K562 (cell line): Measurements from ENCODE around the gene AGAP1. TPM values are rescaled to one million over a fixed set of nuclear protein-coding genes. Genes with fewer than 3 reads are reported as not detected.

Experiments used
- ZNF778 ChIP-seq: fragments of 450-650 bp; formaldehyde crosslinking; IDR thresholded peaks from 2 replicates; pipeline ENCODE4 v1.4.0; 2020; ENCODE audit warnings: mild to moderate bottlenecking, moderate library complexity
- polyA plus RNA-seq, 8 experiments: library from polyadenylated mRNA; depleted of rRNA in 4 of 8; stranded (reverse) in 5 of 8; unstranded in 3 of 8; fragments of >200 nt; fragmentation: Nextera tagmentation in 2 of 8; fragmentation: Illumina TruSeq in 1 of 8; extraction: Ambion mirVana in 2 of 8; extraction: Trizol in 1 of 8; gene quantifications; 2 replicates each; pipeline versions ENCODE4 v1.2.1 to v1.2.3, GENCODE V29; 2011 to 2014; ENCODE audit warnings: inconsistent platforms in 1 of 8, missing spikeins in 1 of 8
- total RNA-seq, 7 experiments: library from RNA; depleted of rRNA in 6 of 7; stranded (reverse); fragments of >200 nt in 6 of 7; fragmentation: Illumina TruSeq in 2 of 7; extraction: Trizol in 2 of 7; gene quantifications; 2 replicates each; pipeline versions ENCODE4 v1.2.1 to v1.2.3, GENCODE V29; 2011 to 2021; ENCODE audit warnings: low replicate concordance in 1 of 7
- TF ChIP-seq, protein P1 (sequence below), 2 experiments: fragments of 450-650 bp; formaldehyde crosslinking in 1 of 2; IDR thresholded peaks; 2 replicates each; pipeline versions ENCODE4 v1.4.0 to v1.6.1; 2014 to 2020; ENCODE audit warnings: mild to moderate bottlenecking in 2 of 2, borderline replicate concordance in 1 of 2, low read depth in 1 of 2
- TF ChIP-seq, protein P2 (sequence below): fragments of 200-600 bp; sonication (generic); IDR thresholded peaks from one replicate; pipeline ENCODE4 v1.6.1; 2012; ENCODE audit warnings: mild to moderate bottlenecking, low read depth, low read length, inconsistent platforms
- TF ChIP-seq, protein P3 (sequence below): sonication (generic); formaldehyde crosslinking; IDR thresholded peaks from 2 replicates; pipeline ENCODE4 v1.8.0; 2022; ENCODE audit warnings: missing genetic modification reagents, mild to moderate bottlenecking, borderline replicate concordance
- TF ChIP-seq, protein P4 (sequence below): fragments of 450-650 bp; formaldehyde crosslinking; IDR thresholded peaks from 2 replicates; pipeline ENCODE4 v1.4.0; 2020; ENCODE audit warnings: mild to moderate bottlenecking

AGAP1 gene
- total and polyA plus RNA-seq, 9 of the 15 experiments (the other 6 are each of a cell fraction or from before 2014, with no cell fraction given) = 1.3 to 24.0 (median 10.6) TPM

DNA sequence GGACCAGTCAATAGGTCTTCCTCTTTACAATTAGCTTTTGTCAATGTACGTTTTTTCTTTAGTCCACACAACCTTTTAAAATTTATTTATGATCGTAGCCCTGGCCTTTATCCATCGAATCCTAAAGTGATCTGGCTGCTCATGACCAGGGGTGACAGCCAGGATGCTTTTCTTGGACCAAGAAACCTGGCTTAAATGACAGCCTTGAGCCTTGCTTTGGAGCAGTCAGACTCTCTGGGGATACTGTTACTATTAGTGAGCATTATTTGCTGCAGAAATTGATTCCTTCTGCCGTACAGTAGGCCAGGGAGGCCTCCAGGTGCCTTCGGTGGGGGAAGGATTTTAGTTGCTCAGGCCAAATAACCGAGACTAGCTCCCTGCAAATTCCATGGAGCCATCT, 70.2 kb downstream of the AGAP1 start (continued):
- TF ChIP-seq, protein P1, sequence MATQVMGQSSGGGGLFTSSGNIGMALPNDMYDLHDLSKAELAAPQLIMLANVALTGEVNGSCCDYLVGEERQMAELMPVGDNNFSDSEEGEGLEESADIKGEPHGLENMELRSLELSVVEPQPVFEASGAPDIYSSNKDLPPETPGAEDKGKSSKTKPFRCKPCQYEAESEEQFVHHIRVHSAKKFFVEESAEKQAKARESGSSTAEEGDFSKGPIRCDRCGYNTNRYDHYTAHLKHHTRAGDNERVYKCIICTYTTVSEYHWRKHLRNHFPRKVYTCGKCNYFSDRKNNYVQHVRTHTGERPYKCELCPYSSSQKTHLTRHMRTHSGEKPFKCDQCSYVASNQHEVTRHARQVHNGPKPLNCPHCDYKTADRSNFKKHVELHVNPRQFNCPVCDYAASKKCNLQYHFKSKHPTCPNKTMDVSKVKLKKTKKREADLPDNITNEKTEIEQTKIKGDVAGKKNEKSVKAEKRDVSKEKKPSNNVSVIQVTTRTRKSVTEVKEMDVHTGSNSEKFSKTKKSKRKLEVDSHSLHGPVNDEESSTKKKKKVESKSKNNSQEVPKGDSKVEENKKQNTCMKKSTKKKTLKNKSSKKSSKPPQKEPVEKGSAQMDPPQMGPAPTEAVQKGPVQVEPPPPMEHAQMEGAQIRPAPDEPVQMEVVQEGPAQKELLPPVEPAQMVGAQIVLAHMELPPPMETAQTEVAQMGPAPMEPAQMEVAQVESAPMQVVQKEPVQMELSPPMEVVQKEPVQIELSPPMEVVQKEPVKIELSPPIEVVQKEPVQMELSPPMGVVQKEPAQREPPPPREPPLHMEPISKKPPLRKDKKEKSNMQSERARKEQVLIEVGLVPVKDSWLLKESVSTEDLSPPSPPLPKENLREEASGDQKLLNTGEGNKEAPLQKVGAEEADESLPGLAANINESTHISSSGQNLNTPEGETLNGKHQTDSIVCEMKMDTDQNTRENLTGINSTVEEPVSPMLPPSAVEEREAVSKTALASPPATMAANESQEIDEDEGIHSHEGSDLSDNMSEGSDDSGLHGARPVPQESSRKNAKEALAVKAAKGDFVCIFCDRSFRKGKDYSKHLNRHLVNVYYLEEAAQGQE (IDR thresholded peaks at IDR 0.05; ENCODE audit: borderline replicate concordance) = no peak
- TF ChIP-seq, protein P1 (CRISPR knock-in tag; IDR thresholded peaks at IDR 0.05; ENCODE audit: low read depth) = no peak
- TF ChIP-seq ZNF778 (CRISPR knock-in tag) = no peak
- TF ChIP-seq, protein P2, sequence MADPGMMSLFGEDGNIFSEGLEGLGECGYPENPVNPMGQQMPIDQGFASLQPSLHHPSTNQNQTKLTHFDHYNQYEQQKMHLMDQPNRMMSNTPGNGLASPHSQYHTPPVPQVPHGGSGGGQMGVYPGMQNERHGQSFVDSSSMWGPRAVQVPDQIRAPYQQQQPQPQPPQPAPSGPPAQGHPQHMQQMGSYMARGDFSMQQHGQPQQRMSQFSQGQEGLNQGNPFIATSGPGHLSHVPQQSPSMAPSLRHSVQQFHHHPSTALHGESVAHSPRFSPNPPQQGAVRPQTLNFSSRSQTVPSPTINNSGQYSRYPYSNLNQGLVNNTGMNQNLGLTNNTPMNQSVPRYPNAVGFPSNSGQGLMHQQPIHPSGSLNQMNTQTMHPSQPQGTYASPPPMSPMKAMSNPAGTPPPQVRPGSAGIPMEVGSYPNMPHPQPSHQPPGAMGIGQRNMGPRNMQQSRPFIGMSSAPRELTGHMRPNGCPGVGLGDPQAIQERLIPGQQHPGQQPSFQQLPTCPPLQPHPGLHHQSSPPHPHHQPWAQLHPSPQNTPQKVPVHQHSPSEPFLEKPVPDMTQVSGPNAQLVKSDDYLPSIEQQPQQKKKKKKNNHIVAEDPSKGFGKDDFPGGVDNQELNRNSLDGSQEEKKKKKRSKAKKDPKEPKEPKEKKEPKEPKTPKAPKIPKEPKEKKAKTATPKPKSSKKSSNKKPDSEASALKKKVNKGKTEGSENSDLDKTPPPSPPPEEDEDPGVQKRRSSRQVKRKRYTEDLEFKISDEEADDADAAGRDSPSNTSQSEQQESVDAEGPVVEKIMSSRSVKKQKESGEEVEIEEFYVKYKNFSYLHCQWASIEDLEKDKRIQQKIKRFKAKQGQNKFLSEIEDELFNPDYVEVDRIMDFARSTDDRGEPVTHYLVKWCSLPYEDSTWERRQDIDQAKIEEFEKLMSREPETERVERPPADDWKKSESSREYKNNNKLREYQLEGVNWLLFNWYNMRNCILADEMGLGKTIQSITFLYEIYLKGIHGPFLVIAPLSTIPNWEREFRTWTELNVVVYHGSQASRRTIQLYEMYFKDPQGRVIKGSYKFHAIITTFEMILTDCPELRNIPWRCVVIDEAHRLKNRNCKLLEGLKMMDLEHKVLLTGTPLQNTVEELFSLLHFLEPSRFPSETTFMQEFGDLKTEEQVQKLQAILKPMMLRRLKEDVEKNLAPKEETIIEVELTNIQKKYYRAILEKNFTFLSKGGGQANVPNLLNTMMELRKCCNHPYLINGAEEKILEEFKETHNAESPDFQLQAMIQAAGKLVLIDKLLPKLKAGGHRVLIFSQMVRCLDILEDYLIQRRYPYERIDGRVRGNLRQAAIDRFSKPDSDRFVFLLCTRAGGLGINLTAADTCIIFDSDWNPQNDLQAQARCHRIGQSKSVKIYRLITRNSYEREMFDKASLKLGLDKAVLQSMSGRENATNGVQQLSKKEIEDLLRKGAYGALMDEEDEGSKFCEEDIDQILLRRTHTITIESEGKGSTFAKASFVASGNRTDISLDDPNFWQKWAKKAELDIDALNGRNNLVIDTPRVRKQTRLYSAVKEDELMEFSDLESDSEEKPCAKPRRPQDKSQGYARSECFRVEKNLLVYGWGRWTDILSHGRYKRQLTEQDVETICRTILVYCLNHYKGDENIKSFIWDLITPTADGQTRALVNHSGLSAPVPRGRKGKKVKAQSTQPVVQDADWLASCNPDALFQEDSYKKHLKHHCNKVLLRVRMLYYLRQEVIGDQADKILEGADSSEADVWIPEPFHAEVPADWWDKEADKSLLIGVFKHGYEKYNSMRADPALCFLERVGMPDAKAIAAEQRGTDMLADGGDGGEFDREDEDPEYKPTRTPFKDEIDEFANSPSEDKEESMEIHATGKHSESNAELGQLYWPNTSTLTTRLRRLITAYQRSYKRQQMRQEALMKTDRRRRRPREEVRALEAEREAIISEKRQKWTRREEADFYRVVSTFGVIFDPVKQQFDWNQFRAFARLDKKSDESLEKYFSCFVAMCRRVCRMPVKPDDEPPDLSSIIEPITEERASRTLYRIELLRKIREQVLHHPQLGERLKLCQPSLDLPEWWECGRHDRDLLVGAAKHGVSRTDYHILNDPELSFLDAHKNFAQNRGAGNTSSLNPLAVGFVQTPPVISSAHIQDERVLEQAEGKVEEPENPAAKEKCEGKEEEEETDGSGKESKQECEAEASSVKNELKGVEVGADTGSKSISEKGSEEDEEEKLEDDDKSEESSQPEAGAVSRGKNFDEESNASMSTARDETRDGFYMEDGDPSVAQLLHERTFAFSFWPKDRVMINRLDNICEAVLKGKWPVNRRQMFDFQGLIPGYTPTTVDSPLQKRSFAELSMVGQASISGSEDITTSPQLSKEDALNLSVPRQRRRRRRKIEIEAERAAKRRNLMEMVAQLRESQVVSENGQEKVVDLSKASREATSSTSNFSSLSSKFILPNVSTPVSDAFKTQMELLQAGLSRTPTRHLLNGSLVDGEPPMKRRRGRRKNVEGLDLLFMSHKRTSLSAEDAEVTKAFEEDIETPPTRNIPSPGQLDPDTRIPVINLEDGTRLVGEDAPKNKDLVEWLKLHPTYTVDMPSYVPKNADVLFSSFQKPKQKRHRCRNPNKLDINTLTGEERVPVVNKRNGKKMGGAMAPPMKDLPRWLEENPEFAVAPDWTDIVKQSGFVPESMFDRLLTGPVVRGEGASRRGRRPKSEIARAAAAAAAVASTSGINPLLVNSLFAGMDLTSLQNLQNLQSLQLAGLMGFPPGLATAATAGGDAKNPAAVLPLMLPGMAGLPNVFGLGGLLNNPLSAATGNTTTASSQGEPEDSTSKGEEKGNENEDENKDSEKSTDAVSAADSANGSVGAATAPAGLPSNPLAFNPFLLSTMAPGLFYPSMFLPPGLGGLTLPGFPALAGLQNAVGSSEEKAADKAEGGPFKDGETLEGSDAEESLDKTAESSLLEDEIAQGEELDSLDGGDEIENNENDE = no peak
- TF ChIP-seq, protein P3, sequence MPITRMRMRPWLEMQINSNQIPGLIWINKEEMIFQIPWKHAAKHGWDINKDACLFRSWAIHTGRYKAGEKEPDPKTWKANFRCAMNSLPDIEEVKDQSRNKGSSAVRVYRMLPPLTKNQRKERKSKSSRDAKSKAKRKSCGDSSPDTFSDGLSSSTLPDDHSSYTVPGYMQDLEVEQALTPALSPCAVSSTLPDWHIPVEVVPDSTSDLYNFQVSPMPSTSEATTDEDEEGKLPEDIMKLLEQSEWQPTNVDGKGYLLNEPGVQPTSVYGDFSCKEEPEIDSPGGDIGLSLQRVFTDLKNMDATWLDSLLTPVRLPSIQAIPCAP (CRISPR knock-in tag) = no peak
- TF ChIP-seq, protein P4, sequence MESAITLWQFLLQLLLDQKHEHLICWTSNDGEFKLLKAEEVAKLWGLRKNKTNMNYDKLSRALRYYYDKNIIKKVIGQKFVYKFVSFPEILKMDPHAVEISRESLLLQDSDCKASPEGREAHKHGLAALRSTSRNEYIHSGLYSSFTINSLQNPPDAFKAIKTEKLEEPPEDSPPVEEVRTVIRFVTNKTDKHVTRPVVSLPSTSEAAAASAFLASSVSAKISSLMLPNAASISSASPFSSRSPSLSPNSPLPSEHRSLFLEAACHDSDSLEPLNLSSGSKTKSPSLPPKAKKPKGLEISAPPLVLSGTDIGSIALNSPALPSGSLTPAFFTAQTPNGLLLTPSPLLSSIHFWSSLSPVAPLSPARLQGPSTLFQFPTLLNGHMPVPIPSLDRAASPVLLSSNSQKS (CRISPR knock-in tag) = no peak
